MM.1S (cell line): ENCODE data around the gene IGF1R.

ENCODE experiments used
- DNase-seq: peaks from one replicate; pipeline ENCODE4 v3.0.0-alpha.2; 2015
- H2AFZ ChIP-seq: fragments of 300-600 bp; sonication (generic); 2 replicates; pipeline ENCODE4 v1.6.0; 2016; ENCODE audit warnings: antibody characterized with exemption, low read length
- H3F3A ChIP-seq: fragments of 300-600 bp; sonication (generic); 2 replicates; pipeline ENCODE4 v1.6.1; 2016; ENCODE audit warnings: mild to moderate bottlenecking, antibody characterized with exemption, low read length, moderate library complexity, mixed read lengths; ENCODE audit not compliant: insufficient read depth
- H3K27ac ChIP-seq: fragments of 300-600 bp; sonication (generic); 2 replicates; pipeline ENCODE4 v1.5.1; 2016; ENCODE audit warnings: mild to moderate bottlenecking, low read length
- H3K27me3 ChIP-seq: fragments of 300-600 bp; sonication (generic); replicated peaks from 2 replicates; pipeline ENCODE4 v1.6.0; 2016; ENCODE audit warnings: low read length; ENCODE audit not compliant: insufficient read depth
- H3K36me3 ChIP-seq: fragments of 300-600 bp; sonication (generic); replicated peaks from 2 replicates; pipeline ENCODE4 v1.6.1; 2016; ENCODE audit warnings: mild to moderate bottlenecking, low read length, mixed read lengths; ENCODE audit not compliant: insufficient read depth
- H3K4me1 ChIP-seq: fragments of 300-600 bp; sonication (generic); 2 replicates; pipeline ENCODE4 v1.6.1; 2016; ENCODE audit warnings: low read length, mixed read lengths
- H3K4me2 ChIP-seq: fragments of 300-600 bp; sonication (generic); 2 replicates; pipeline ENCODE4 v1.6.0; 2016; ENCODE audit warnings: low read depth, low read length
- H3K4me3 ChIP-seq: fragments of 300-600 bp; sonication (generic); 2 replicates; pipeline ENCODE4 v1.5.1; 2016; ENCODE audit warnings: low read length, mixed read lengths
- H3K79me2 ChIP-seq: fragments of 300-600 bp; sonication (generic); 2 replicates; pipeline ENCODE4 v1.6.1; 2016; ENCODE audit warnings: mixed run types, low read length, mixed read lengths
- H3K9ac ChIP-seq: fragments of 300-600 bp; sonication (generic); 2 replicates; pipeline ENCODE4 v1.6.1; 2016; ENCODE audit warnings: low read length, mixed read lengths
- H3K9me2 ChIP-seq: fragments of 300-600 bp; sonication (generic); replicated peaks from 2 replicates; pipeline ENCODE4 v1.6.1; 2016; ENCODE audit warnings: mild to moderate bottlenecking, low read length, mixed read lengths; ENCODE audit not compliant: insufficient read depth
- H3K9me3 ChIP-seq: fragments of 300-600 bp; sonication (generic); replicated peaks from 2 replicates; pipeline ENCODE4 v1.6.1; 2016; ENCODE audit warnings: mild to moderate bottlenecking, low read length, mixed read lengths; ENCODE audit not compliant: insufficient read depth
- H4K20me1 ChIP-seq: fragments of 300-600 bp; sonication (generic); 2 replicates; pipeline ENCODE4 v1.6.1; 2016; ENCODE audit warnings: mild to moderate bottlenecking, low read length, moderate library complexity, mixed read lengths; ENCODE audit not compliant: insufficient read depth
- EZH2 ChIP-seq: fragments of 300-600 bp; sonication (generic); optimal IDR thresholded peaks from 2 replicates; pipeline ENCODE3; 2017; ENCODE audit warnings: low read depth, mild to moderate bottlenecking, antibody characterized with exemption, low read length, mixed read lengths
- EZH2phosphoT487 ChIP-seq: fragments of 300-600 bp; sonication (generic); IDR thresholded peaks from 2 replicates; pipeline ENCODE4 v1.6.1; 2018; ENCODE audit warnings: antibody characterized with exemption, low read length
- TF ChIP-seq, protein P1 (sequence below): fragments of 300-600 bp; sonication (generic); IDR thresholded peaks from 2 replicates; pipeline ENCODE4 v1.5.1; 2016; ENCODE audit warnings: antibody characterized with exemption, low read length, mixed read lengths

The IGF1R gene

DNA sequence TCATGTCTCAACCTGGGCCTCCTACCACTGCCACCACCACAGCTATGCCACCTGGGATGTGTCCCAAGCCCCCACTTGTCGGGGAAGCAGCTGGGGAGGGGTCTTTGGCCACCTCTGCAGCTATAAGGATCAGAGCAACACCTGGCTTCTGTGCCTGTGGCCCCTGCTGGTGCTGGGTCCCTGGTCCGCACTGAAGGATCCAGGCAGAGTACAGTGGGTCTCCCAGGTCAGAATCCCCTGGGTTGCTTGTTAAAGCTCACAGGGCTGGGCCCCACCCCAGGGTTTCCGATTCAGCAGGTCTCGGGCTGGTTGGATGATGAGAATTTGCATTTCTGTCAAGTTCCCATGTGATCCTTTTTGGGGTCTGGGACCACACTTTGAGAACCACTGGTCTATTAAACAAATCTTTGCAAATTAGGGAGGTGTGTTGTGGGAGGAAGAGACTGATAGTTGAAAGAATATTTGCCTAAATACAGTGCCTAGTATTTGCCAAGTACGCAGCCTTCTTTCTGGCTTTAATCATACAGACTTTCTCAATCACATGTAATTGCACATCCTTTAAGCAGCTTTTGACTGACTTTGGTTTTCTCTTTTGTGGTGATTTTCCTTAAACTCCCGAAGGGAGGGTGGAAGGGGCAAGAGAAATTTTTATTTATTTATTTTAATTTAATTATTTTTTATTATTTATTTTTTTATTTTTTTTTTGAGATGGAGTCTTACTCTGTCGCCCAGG is 127.3 kb downstream of the IGF1R start:
- Histone ChIP-seq H3K9ac (no peak overlapping the region), H3K27ac (no peak overlapping the region), H3K27me3 (no peaks in the 10 kb centered on the region), H3K9me3 (no peaks in the 10 kb centered on the region), H3F3A (peaks cover 11% of the 10 kb centered on the region), H4K20me1 (no peaks in the 10 kb centered on the region), H3K36me3 (no peaks in the 10 kb centered on the region), H3K4me3 (no peak overlapping the region), H3K9me2 (no peaks in the 10 kb centered on the region), H3K79me2 (peaks cover 59% of the 10 kb centered on the region), H3K4me1 (peaks cover 12% of the 10 kb centered on the region), H2AFZ (no peak overlapping the region), H3K4me2 (no peak overlapping the region)
- DNase-seq = no peak
- TF ChIP-seq, protein P1, sequence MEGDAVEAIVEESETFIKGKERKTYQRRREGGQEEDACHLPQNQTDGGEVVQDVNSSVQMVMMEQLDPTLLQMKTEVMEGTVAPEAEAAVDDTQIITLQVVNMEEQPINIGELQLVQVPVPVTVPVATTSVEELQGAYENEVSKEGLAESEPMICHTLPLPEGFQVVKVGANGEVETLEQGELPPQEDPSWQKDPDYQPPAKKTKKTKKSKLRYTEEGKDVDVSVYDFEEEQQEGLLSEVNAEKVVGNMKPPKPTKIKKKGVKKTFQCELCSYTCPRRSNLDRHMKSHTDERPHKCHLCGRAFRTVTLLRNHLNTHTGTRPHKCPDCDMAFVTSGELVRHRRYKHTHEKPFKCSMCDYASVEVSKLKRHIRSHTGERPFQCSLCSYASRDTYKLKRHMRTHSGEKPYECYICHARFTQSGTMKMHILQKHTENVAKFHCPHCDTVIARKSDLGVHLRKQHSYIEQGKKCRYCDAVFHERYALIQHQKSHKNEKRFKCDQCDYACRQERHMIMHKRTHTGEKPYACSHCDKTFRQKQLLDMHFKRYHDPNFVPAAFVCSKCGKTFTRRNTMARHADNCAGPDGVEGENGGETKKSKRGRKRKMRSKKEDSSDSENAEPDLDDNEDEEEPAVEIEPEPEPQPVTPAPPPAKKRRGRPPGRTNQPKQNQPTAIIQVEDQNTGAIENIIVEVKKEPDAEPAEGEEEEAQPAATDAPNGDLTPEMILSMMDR = no peak
- TF ChIP-seq EZH2 = no peak
- no peak for TF ChIP-seq EZH2phosphoT487

DNA sequence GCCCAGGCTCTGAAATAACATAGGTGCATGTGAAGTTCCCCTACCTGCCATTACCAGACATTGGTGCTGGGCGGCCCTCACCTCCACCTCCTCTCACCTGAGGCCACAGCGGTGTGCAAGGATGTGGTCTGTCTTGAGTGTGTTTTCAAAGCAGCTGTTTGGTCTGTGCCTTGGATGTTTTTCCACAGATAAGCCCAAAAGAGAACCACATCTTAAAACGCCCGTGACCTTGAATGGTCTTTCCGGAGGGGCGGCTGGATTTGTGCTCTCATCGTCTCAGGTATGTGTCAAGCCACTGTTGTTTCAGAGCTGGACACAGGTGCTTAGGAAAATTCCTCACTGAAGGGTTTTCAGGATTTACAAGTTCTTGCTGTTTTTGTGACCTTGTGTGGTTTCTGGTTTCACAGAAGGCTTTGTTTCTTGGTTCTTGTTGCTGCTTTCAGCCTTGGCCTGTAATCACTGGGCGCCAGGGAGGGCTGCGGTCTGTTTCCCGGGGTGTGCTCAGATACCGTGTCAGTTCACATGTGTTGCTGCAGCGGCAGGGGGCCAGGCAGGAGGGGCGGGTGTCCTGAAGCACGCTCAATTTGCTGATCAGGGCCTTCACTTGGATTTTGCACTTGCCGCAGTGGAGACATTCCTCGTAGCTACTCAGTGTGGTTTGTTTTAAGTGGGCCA is 128.4 kb downstream of the IGF1R start:
- Histone ChIP-seq H3K4me3 (no peak overlapping the region), H3K9me2 (no peaks in the 10 kb centered on the region), H2AFZ (no peak overlapping the region), H3K9ac (peak overlapping the region; percentile 19; the same call in 1 of the 2 replicates), H3K36me3 (no peaks in the 10 kb centered on the region), H3K4me1 (peaks cover 12% of the 10 kb centered on the region), H3K27ac (peak overlapping the region; percentile 76), H3K79me2 (peaks cover 57% of the 10 kb centered on the region), H3K4me2 (peak overlapping the region; percentile 48), H4K20me1 (no peaks in the 10 kb centered on the region), H3K27me3 (no peaks in the 10 kb centered on the region), H3F3A (peaks cover 11% of the 10 kb centered on the region), H3K9me3 (no peaks in the 10 kb centered on the region)
- TF ChIP-seq, protein P1 = no peak
- TF ChIP-seq EZH2 (no peak), EZH2phosphoT487 (no peak)
- peak; percentile 72 for DNase-seq

DNA sequence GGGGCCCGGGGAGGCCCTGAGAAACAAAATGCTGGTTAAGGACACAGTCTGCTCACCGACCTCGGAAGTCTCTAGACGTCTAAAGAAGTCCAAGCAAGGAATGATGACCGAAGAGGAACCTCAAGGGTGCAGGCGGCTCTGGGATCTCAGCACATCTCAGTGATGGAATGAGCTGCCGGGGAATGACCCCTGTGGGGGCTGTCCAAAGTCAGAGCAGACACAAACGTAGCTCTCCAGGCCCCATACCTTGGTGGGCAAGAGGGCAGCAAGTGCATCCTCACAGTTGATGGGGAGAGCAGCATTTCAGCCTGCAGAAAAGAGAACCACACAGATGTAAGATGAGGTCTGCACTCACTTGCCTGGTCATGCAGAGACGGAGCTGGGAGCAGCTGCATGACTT is 129.1 kb downstream of the IGF1R start:
- H3K9me2 ChIP-seq = no peaks in the 10 kb centered on the region
- H3K9ac ChIP-seq = peak overlapping the region; percentile 19; the same call in 1 of the 2 replicates
- H3K36me3 ChIP-seq = no peaks in the 10 kb centered on the region
- H3K27me3 ChIP-seq = no peaks in the 10 kb centered on the region
- H3K4me1 ChIP-seq = peaks cover 12% of the 10 kb centered on the region
- no peak for DNase-seq
- peak overlapping the region; percentile 76; the same call in 1 of the 2 replicates for H3K27ac ChIP-seq
- H3K79me2 ChIP-seq = peaks cover 59% of the 10 kb centered on the region
- H2AFZ ChIP-seq = no peak overlapping the region
- H3F3A ChIP-seq = peaks cover 11% of the 10 kb centered on the region
- no peaks in the 10 kb centered on the region for H4K20me1 ChIP-seq
- H3K4me3 ChIP-seq = no peak overlapping the region
- no peak for TF ChIP-seq EZH2
- H3K4me2 ChIP-seq = peak overlapping the region; percentile 48
- H3K9me3 ChIP-seq = no peaks in the 10 kb centered on the region
